Upper lobe of right lung (tissue), 1 donor: ENCODE measurements around the gene CAT. TPM values are rescaled to one million over a fixed set of nuclear protein-coding genes. Genes with fewer than 3 reads are reported as not detected.

Experiments
- ATAC-seq: fragments of 200-7000 bp; cut with Tn5 transposase; one replicate; pipeline ENCODE4 v1.9.1; 2020; ENCODE audit warnings: mild to moderate bottlenecking, moderate library complexity
- DNase-seq: peaks from one replicate; pipeline ENCODE4 v3.0.0-alpha.2; 2020
- H3K27ac ChIP-seq: fragments of 200-600 bp; one replicate; pipeline ENCODE4 v1.8.0; 2022
- H3K27me3 ChIP-seq: fragments of 200-600 bp; one replicate; pipeline ENCODE4 v1.8.0; 2022; ENCODE audit warnings: mild to moderate bottlenecking
- H3K36me3 ChIP-seq: fragments of 200-600 bp; one replicate; pipeline ENCODE4 v1.8.0; 2022
- H3K4me1 ChIP-seq: fragments of 200-600 bp; one replicate; pipeline ENCODE4 v1.8.0; 2022
- H3K4me3 ChIP-seq: fragments of 200-600 bp; one replicate; pipeline ENCODE4 v1.8.0; 2022; ENCODE audit warnings: mild to moderate bottlenecking
- H3K9me3 ChIP-seq: fragments of 200-600 bp; one replicate; pipeline ENCODE4 v1.8.0; 2022
- intact Hi-C: fragments of 100-400 bp; cut with DNase I; formaldehyde crosslinking; loops from one replicate; pipeline ENCODE4 v1.11.0; 2022
- total RNA-seq: library from RNA; stranded (reverse); fragmentation: NEBNext Ultra II Directional; extraction: Animal tissue kit (Norgen Biotek cat#: 25700); gene quantifications from one replicate; pipeline ENCODE4 v1.2.1, GENCODE V29; 2021
- TF ChIP-seq, protein P1 (sequence below): fragments of 200-600 bp; IDR thresholded peaks from one replicate; pipeline ENCODE4 v1.8.0; 2022; ENCODE audit warnings: antibody characterized with exemption
- donor health status: DM: no; HTN: yes; CAD: no; lungs with severe emphysema.

Gene CAT
- total RNA-seq, 1 donor from 2014 or later, result 213 TPM

DNA sequence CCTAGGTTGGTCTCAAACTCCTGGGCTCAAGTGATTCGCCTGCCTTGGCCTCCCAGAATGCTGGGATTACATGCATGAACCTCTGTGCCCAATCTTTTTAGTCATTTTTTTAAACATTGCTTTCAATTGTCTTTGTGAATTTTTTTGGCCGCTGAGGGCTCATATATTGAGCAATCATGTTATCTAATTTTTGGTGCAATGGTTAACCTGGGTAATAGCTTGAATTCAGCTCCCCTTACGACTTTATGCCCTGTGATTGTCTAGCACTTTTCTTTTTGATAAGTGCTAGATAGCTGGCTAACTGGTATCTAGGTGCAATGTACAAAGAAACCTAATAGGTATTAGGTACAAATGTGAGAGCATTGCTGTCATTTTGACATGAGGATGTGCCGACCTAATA, 35.3 kb upstream of the CAT start:
- intact Hi-C loops, result no loop called here
- no peak overlapping the region for H3K4me3 ChIP-seq
- DNase-seq (no peak), ATAC-seq (no peak)
- no peaks in the 10 kb centered on the region for H3K9me3 ChIP-seq
- TF ChIP-seq, protein P1, sequence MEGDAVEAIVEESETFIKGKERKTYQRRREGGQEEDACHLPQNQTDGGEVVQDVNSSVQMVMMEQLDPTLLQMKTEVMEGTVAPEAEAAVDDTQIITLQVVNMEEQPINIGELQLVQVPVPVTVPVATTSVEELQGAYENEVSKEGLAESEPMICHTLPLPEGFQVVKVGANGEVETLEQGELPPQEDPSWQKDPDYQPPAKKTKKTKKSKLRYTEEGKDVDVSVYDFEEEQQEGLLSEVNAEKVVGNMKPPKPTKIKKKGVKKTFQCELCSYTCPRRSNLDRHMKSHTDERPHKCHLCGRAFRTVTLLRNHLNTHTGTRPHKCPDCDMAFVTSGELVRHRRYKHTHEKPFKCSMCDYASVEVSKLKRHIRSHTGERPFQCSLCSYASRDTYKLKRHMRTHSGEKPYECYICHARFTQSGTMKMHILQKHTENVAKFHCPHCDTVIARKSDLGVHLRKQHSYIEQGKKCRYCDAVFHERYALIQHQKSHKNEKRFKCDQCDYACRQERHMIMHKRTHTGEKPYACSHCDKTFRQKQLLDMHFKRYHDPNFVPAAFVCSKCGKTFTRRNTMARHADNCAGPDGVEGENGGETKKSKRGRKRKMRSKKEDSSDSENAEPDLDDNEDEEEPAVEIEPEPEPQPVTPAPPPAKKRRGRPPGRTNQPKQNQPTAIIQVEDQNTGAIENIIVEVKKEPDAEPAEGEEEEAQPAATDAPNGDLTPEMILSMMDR, result no peak
- H3K27me3 ChIP-seq, result no peaks in the 10 kb centered on the region
- no peaks in the 10 kb centered on the region for H3K36me3 ChIP-seq
- no peaks in the 10 kb centered on the region for H3K4me1 ChIP-seq
- H3K27ac ChIP-seq, result no peak overlapping the region

DNA sequence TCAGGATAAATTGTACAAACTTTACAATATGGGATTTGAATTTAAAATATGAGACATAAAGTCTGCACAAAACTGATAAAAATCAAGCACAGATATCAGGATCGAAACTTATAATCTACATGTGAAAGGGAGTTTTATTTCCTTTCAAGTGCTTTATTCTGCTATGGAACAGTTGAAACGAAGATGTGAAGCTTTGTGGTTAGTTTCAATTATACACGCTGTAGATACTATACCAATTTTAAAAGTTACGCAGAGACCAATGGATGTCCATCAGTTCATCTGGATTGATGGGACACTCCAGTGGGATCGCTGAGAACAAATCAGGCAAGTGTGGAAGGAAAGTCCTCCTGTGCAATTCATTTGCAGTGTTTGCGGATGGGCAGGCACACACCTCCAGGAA, 34.5 kb upstream of the CAT start:
- no peak overlapping the region for H3K27ac ChIP-seq
- intact Hi-C loops, result no loop called here
- DNase-seq (no peak), ATAC-seq (no peak)
- no peaks in the 10 kb centered on the region for H3K27me3 ChIP-seq
- no peaks in the 10 kb centered on the region for H3K36me3 ChIP-seq
- H3K4me3 ChIP-seq, result no peak overlapping the region
- H3K4me1 ChIP-seq, result no peaks in the 10 kb centered on the region
- TF ChIP-seq, protein P1, result no peak
- no peaks in the 10 kb centered on the region for H3K9me3 ChIP-seq

DNA sequence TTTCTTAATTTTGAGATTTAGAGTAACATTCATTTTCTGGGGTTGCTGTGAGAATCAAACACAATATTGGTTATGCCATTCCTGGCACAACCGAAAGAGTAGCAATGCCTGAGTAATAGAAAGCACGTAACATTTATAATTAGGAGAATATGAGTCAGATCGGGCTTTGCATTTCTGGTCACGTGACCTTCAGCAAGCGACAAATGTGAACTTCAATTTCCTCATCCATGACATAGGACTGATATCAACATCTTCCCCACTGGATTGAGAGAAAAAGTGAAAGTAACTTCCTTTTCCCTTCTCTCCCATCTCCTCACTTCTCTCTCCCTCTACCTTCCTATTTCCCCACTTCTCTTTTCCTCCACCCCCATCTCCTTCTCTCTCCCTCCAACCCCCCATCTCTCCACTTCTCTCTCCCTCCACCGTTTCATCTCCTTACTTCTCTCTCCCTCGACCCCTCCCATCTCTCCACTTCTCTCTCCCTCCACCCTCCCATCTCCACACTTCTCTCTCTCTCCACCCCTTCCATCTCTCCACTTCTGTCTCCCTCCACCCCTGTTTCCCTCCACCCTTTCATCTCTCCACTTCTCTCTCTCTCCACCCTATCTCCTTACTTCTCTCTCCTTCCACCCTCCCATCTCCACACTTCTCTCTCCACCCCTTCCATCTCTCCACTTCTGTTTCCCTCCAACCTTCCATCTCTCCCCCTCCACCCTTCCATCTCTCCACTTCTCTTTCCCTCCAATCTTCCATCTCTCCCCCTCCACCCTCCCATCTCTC, 33.5 kb upstream of the CAT start:
- ATAC-seq, result peak; percentile 70
- peak overlapping the region; percentile 3 for H3K4me3 ChIP-seq

DNA sequence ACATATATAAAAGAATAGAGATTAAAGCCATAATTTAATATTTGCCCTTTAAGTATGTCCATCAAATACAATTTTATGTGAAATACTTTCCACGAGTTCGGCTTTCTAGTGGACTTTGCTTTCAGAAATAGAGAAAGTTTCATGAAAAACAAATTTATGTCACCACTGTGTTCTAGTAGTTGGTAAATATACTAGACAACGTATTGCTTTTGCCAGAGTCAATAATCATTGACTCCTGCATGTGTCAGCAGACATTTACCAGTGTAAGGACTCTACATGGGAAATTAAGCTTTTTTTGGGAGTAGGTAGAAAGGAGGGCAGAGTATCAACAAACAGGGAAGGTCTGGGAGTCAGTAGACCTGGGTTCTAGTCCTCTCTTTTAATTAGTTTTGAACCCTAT, 32.3 kb upstream of the CAT start:
- no peak overlapping the region for H3K27ac ChIP-seq
- no peaks in the 10 kb centered on the region for H3K36me3 ChIP-seq
- ATAC-seq (no peak), DNase-seq (no peak)
- H3K9me3 ChIP-seq, result no peaks in the 10 kb centered on the region
- TF ChIP-seq, protein P1, result no peak
- no peak overlapping the region for H3K4me3 ChIP-seq
- intact Hi-C loops, result no loop called here
- no peaks in the 10 kb centered on the region for H3K27me3 ChIP-seq
- no peaks in the 10 kb centered on the region for H3K4me1 ChIP-seq

More for the DNA sequence above, 33.5 kb upstream of the CAT start:
- no peaks in the 10 kb centered on the region for H3K9me3 ChIP-seq
- H3K4me1 ChIP-seq, result no peaks in the 10 kb centered on the region
- H3K36me3 ChIP-seq, result no peaks in the 10 kb centered on the region
- TF ChIP-seq, protein P1, result no peak
- H3K27ac ChIP-seq, result no peak overlapping the region
- H3K27me3 ChIP-seq, result no peaks in the 10 kb centered on the region
- DNase-seq, result no peak
- intact Hi-C loops, result no loop called here

DNA sequence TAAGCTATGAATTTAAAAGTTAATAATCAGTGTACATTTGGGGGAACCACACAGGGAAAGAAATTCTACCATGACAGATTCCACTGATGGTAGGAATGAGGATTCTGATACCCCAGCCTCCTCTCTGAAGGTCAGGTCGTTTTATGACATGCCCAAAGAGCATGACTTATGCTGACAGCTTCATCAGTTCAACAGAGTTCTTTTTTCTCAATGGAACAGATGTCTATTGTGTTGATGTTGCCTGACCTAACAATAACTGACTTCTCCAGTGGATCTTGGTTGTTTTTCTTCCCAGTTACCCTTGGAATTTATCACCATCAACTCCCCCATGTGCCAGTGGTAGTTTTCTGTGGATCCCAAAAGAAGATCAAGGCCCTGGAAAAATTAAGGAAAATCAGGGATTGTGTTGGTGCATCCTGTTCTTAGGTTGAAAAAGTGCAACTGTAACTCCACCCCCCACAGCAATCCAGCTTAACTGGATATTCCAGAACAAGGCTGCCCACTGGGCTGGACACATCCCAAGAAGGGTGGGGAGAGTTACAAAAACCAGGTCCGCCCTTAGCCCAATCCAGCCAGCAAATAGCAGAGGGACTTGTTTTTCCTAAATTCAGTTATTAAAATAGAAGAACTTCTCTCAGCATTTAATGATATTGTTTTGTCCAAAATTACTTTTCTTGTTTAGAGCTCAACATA, 31.5 kb upstream of the CAT start:
- no peaks in the 10 kb centered on the region for H3K36me3 ChIP-seq
- intact Hi-C loops, result no loop called here
- no peak for DNase-seq
- no peaks in the 10 kb centered on the region for H3K4me1 ChIP-seq
- no peak overlapping the region for H3K27ac ChIP-seq
- no peak overlapping the region for H3K4me3 ChIP-seq
- H3K9me3 ChIP-seq, result no peaks in the 10 kb centered on the region
- peak; percentile 47 for ATAC-seq
- no peaks in the 10 kb centered on the region for H3K27me3 ChIP-seq
- TF ChIP-seq, protein P1, result no peak
